HCT116 (cell line): ENCODE measurements around the gene IQCF6. TPM values are rescaled to one million over a fixed set of nuclear protein-coding genes. Genes with fewer than 3 reads are reported as not detected.

ENCODE experiments used
- ATAC-seq: fragments of 200-7000 bp; cut with Tn5 transposase; 2 replicates; pipeline ENCODE4 v1.9.1; 2020; ENCODE audit warnings: mild to moderate bottlenecking, moderate library complexity
- BruUV-seq: library from RNA; stranded (reverse); fragments of 400-500 nt; replicated peaks from 2 replicates; lab custom pipeline; 2021; lab: Mats Ljungman, UMichigan
- CTCF ChIA-PET: fragments of 300-600 bp; sonication (Branson Sonifier 250); formaldehyde crosslinking; loops from one replicate; lab custom pipeline; 2021; ENCODE audit warnings: antibody characterized with exemption; lab: Charles Lee
- POLR2A ChIA-PET: fragments of 300-600, 350-600 bp; sonication (Branson Sonifier 250); formaldehyde crosslinking; loops from one replicate; lab custom pipeline; 2021; ENCODE audit warnings: antibody characterized with exemption; lab: Charles Lee
- RAD21 ChIA-PET, 2 experiments: fragments of 300-600 bp; sonication (Branson Sonifier 250); formaldehyde crosslinking; loops; one replicate each; lab custom pipeline; 2023; ENCODE audit warnings: low total read pairs in 2 of 2; ENCODE audit not compliant: uncharacterized antibody in 2 of 2, unreplicated experiment in 2 of 2, low non-redundant PET in 1 of 2; lab: Charles Lee
- DNase-seq: peaks from one replicate; pipeline ENCODE4 v3.0.0-alpha.2; 2010; ENCODE audit warnings: low read depth, low spot score
- H2AFZ ChIP-seq: fragments of 200-600 bp; shearing (Covaris generic), sonication (generic); 2 replicates; pipeline ENCODE4 v1.6.1; 2017; ENCODE audit warnings: low read depth, mixed run types, mixed read lengths, antibody characterized with exemption, low read length; ENCODE audit not compliant: poor library complexity, severe bottlenecking
- H3K27ac ChIP-seq: 2 replicates; pipeline ENCODE4 v1.5.1; 2012; ENCODE audit warnings: low read depth, low read length
- H3K27me3 ChIP-seq: fragments of 200-600 bp; sonication (generic); 2 replicates; pipeline ENCODE4 v1.6.1; 2016; ENCODE audit warnings: mixed run types, low read length, mixed read lengths; ENCODE audit not compliant: insufficient read depth
- H3K36me3 ChIP-seq, 2 experiments: fragments of 200-500 bp in 1 of 2; fragments of 200-600 bp in 1 of 2; sonication (Bioruptor generic) in 1 of 2; sonication (generic) in 1 of 2; 2 replicates each; pipeline versions ENCODE4 v1.5.1 to v1.6.1; 2014 to 2016; ENCODE audit warnings: low read length in 2 of 2, inconsistent platforms in 1 of 2, mixed read lengths in 1 of 2, mixed run types in 1 of 2; ENCODE audit not compliant: insufficient read depth in 2 of 2, control insufficient read depth in 1 of 2
- H3K4me1 ChIP-seq, 2 experiments: fragments of 200-600 bp in 1 of 2; sonication (generic) in 1 of 2; 2 replicates each; pipeline versions ENCODE4 v1.5.1 to v1.6.1; 2012 to 2017; ENCODE audit warnings: low read length in 2 of 2, inconsistent platforms in 1 of 2, mild to moderate bottlenecking in 1 of 2, mixed read lengths in 1 of 2, mixed run types in 1 of 2, moderate library complexity in 1 of 2; ENCODE audit not compliant: insufficient read depth in 2 of 2, control insufficient read depth in 1 of 2
- H3K4me2 ChIP-seq: fragments of 200-600 bp; sonication (generic); 2 replicates; pipeline ENCODE4 v1.6.1; 2017; ENCODE audit warnings: mixed run types, low read length, mixed read lengths
- H3K4me3 ChIP-seq, 2 experiments: fragments of 200-600 bp in 1 of 2; sonication (generic) in 1 of 2; replicated peaks in 1 of 2; 2 replicates each; pipeline ENCODE4 v1.5.1; 2011 to 2016; ENCODE audit warnings: low read length in 2 of 2, control low read depth in 1 of 2, low read depth in 1 of 2, mild to moderate bottlenecking in 1 of 2, mixed read lengths in 1 of 2, mixed run types in 1 of 2
- H3K79me2 ChIP-seq: fragments of 200-600 bp; sonication (generic); 2 replicates; pipeline ENCODE4 v1.6.1; 2017; ENCODE audit warnings: mild to moderate bottlenecking, mixed run types, low read length, moderate library complexity, mixed read lengths; ENCODE audit not compliant: insufficient read depth
- H3K9ac ChIP-seq: fragments of 200-600 bp; sonication (generic); 2 replicates; pipeline ENCODE4 v1.6.1; 2016; ENCODE audit warnings: low read length, mixed read lengths
- H3K9me2 ChIP-seq: fragments of 200-600 bp; sonication (generic), shearing (Covaris generic); 2 replicates; pipeline ENCODE4 v1.6.1; 2017; ENCODE audit warnings: mixed run types, mild to moderate bottlenecking, moderate library complexity; ENCODE audit not compliant: insufficient read depth
- H3K9me3 ChIP-seq, 2 experiments: fragments of 200-500 bp in 1 of 2; fragments of 200-600 bp in 1 of 2; sonication (Bioruptor generic) in 1 of 2; sonication (generic) in 1 of 2; 2 replicates each; pipeline ENCODE4 v1.6.1; 2014 to 2017; ENCODE audit warnings: low read length in 2 of 2, mixed read lengths in 2 of 2, inconsistent platforms in 1 of 2, low read depth in 1 of 2, mild to moderate bottlenecking in 1 of 2, mixed run types in 1 of 2, moderate library complexity in 1 of 2; ENCODE audit not compliant: control insufficient read depth in 1 of 2, insufficient read depth in 1 of 2
- H4K20me1 ChIP-seq: fragments of 200-600 bp; sonication (generic), shearing (Covaris generic); 2 replicates; pipeline ENCODE4 v1.6.1; 2017; ENCODE audit warnings: mixed run types, mild to moderate bottlenecking, moderate library complexity; ENCODE audit not compliant: insufficient read depth
- EZH2 ChIP-seq: fragments of 200-600 bp; sonication (generic); IDR thresholded peaks from 2 replicates; pipeline ENCODE4 v1.6.1; 2017; ENCODE audit warnings: antibody characterized with exemption, mixed run types
- EZH2phosphoT487 ChIP-seq: fragments of 200-600 bp; IDR thresholded peaks from 2 replicates; pipeline ENCODE4 v1.6.1; 2018; ENCODE audit warnings: antibody characterized with exemption, borderline replicate concordance
- JUND ChIP-seq: IDR thresholded peaks from 2 replicates; pipeline ENCODE4 v1.6.1; 2012
- RAD21 ChIP-seq: IDR thresholded peaks from 2 replicates; pipeline ENCODE4 v1.6.1; 2012; ENCODE audit warnings: low read depth, mild to moderate bottlenecking
- SIN3A ChIP-seq: IDR thresholded peaks from 2 replicates; pipeline ENCODE4 v1.6.1; 2012; ENCODE audit warnings: low read depth
- SP1 ChIP-seq: IDR thresholded peaks from 2 replicates; pipeline ENCODE4 v1.6.1; 2012; ENCODE audit warnings: low read depth
- TCF7L2 ChIP-seq: IDR thresholded peaks from 2 replicates; pipeline ENCODE4 v1.7.0; 2011; ENCODE audit warnings: borderline replicate concordance, inconsistent platforms; ENCODE audit not compliant: insufficient read depth, insufficient read length; ENCODE audit errors: extremely low read depth
- YY1 ChIP-seq: IDR thresholded peaks from 2 replicates; pipeline ENCODE4 v1.6.1; 2011; ENCODE audit warnings: low read length, low read depth, moderate library complexity, mild to moderate bottlenecking; ENCODE audit not compliant: insufficient replicate concordance; ENCODE audit errors: extremely low read depth
- intact Hi-C: fragments of 100-400 bp; cut with micrococcal nuclease; formaldehyde crosslinking; loops from 2 replicates; pipeline ENCODE4 v1.10.0; 2022
- total RNA-seq: library from RNA; stranded (reverse); gene quantifications from one replicate; pipeline ENCODE4 v1.2.1, GENCODE V29; 2021; ENCODE audit not compliant: unreplicated experiment
- TF ChIP-seq, protein P1 (sequence below): IDR thresholded peaks from 2 replicates; pipeline ENCODE4 v1.6.1; 2011; ENCODE audit warnings: mild to moderate bottlenecking, low read length, moderate library complexity; ENCODE audit not compliant: insufficient replicate concordance; ENCODE audit errors: extremely low read depth
- TF ChIP-seq, protein P2 (sequence below): IDR thresholded peaks from 2 replicates; pipeline ENCODE4 v1.6.1; 2012; ENCODE audit warnings: low read depth

IQCF6 gene
- total RNA-seq, 1 experiment from 2014 or later: not detected

- TF ChIP-seq, protein P1, sequence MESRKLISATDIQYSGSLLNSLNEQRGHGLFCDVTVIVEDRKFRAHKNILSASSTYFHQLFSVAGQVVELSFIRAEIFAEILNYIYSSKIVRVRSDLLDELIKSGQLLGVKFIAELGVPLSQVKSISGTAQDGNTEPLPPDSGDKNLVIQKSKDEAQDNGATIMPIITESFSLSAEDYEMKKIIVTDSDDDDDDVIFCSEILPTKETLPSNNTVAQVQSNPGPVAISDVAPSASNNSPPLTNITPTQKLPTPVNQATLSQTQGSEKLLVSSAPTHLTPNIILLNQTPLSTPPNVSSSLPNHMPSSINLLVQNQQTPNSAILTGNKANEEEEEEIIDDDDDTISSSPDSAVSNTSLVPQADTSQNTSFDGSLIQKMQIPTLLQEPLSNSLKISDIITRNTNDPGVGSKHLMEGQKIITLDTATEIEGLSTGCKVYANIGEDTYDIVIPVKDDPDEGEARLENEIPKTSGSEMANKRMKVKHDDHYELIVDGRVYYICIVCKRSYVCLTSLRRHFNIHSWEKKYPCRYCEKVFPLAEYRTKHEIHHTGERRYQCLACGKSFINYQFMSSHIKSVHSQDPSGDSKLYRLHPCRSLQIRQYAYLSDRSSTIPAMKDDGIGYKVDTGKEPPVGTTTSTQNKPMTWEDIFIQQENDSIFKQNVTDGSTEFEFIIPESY: no peak
- TF ChIP-seq SP1 (no peak), JUND (no peak), RAD21 (no peak), EZH2 (no peak), YY1 (no peak)
- TF ChIP-seq, all 23 proteins: peak for 0
Observed at GRCh38 chr3:51751287-51751686, 27.8 kb downstream of the IQCF6 start (continued).

- no TSS peak for BruUV-seq
- RAD21 ChIA-PET: no interaction called here
- Histone ChIP-seq H3K9me3 (peaks cover 0 to 4% of the 10 kb centered on the region in 2 experiments; a peak in 1 of 4 replicates), H3K9me2 (no peaks in the 10 kb centered on the region)
- TF ChIP-seq, protein P2, sequence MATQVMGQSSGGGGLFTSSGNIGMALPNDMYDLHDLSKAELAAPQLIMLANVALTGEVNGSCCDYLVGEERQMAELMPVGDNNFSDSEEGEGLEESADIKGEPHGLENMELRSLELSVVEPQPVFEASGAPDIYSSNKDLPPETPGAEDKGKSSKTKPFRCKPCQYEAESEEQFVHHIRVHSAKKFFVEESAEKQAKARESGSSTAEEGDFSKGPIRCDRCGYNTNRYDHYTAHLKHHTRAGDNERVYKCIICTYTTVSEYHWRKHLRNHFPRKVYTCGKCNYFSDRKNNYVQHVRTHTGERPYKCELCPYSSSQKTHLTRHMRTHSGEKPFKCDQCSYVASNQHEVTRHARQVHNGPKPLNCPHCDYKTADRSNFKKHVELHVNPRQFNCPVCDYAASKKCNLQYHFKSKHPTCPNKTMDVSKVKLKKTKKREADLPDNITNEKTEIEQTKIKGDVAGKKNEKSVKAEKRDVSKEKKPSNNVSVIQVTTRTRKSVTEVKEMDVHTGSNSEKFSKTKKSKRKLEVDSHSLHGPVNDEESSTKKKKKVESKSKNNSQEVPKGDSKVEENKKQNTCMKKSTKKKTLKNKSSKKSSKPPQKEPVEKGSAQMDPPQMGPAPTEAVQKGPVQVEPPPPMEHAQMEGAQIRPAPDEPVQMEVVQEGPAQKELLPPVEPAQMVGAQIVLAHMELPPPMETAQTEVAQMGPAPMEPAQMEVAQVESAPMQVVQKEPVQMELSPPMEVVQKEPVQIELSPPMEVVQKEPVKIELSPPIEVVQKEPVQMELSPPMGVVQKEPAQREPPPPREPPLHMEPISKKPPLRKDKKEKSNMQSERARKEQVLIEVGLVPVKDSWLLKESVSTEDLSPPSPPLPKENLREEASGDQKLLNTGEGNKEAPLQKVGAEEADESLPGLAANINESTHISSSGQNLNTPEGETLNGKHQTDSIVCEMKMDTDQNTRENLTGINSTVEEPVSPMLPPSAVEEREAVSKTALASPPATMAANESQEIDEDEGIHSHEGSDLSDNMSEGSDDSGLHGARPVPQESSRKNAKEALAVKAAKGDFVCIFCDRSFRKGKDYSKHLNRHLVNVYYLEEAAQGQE: no peak
- no peak for TF ChIP-seq JUND
- no peak for TF ChIP-seq SIN3A
- no peak for TF ChIP-seq YY1
- no peak for TF ChIP-seq TCF7L2
- TF ChIP-seq EZH2phosphoT487: no peak
- TF ChIP-seq RAD21: no peak
- no peak for TF ChIP-seq EZH2
- TF ChIP-seq, all 23 proteins: peak for 0
- Histone ChIP-seq H3K4me3 (no peak overlapping the region), H3K27ac (no peak overlapping the region), H3K36me3 (no peaks in the 10 kb centered on the region), H3K4me2 (no peak overlapping the region), H3K4me1 (no peaks in the 10 kb centered on the region), H2AFZ (no peak overlapping the region), H4K20me1 (no peaks in the 10 kb centered on the region), H3K27me3 (no peaks in the 10 kb centered on the region), H3K79me2 (no peaks in the 10 kb centered on the region), H3K9ac (no peak overlapping the region)
- ATAC-seq (no peak), DNase-seq (no peak)
- intact Hi-C loops: no loop called here
- ChIA-PET POLR2A (no interaction called here), CTCF (no interaction called here)
Observed at GRCh38 chr3:51750878-51751277, 28.2 kb downstream of the IQCF6 start.
